HUES64 (cell line): ENCODE data around the gene ZBTB17. TPM values are rescaled to one million over a fixed set of nuclear protein-coding genes. Genes with fewer than 3 reads are reported as not detected.
"Not testable (repeated sequence)": the region's sequence is repeated elsewhere in the genome, so short reads cannot be mapped to it uniquely, and the experiment has no call there.

ENCODE experiments used
- H3K27ac ChIP-seq: 2 replicates; pipeline ENCODE4 v1.7.0; 2013; ENCODE audit warnings: low read depth, low read length, inconsistent platforms
- H3K27me3 ChIP-seq: 2 replicates; pipeline ENCODE4 v1.6.1; 2013; ENCODE audit warnings: mild to moderate bottlenecking, low read length; ENCODE audit not compliant: insufficient read depth
- H3K36me3 ChIP-seq: 2 replicates; pipeline ENCODE4 v1.6.1; 2013; ENCODE audit warnings: mild to moderate bottlenecking, low read length; ENCODE audit not compliant: insufficient read depth
- H3K4me1 ChIP-seq: 2 replicates; pipeline ENCODE4 v1.6.1; 2013; ENCODE audit warnings: mild to moderate bottlenecking, low read length, moderate library complexity; ENCODE audit not compliant: insufficient read depth
- H3K4me3 ChIP-seq: 2 replicates; pipeline ENCODE4 v1.5.1; 2013; ENCODE audit warnings: mild to moderate bottlenecking, low read length, moderate library complexity
- H3K9ac ChIP-seq: 2 replicates; pipeline ENCODE4 v1.6.1; 2013; ENCODE audit warnings: mild to moderate bottlenecking, low read depth, low read length
- H3K9me3 ChIP-seq: 2 replicates; pipeline ENCODE4 v1.6.1; 2013; ENCODE audit warnings: low read depth, low read length; ENCODE audit not compliant: insufficient read depth
- WGBS: fragments of 150-250, 120-280 bp; methylation state at CpG from one replicate; pipeline ENCODE4 v1.1.7; 2013; ENCODE audit warnings: missing lambda C conversion rate; 5-methylcytosine and 5-hydroxymethylcytosine counted together
- polyA plus RNA-seq, 2 experiments: library from polyadenylated mRNA; stranded (reverse); fragments of 50-300 nt; gene quantifications; one replicate each; pipeline ENCODE4 v1.2.3, GENCODE V29; 2013

The ZBTB17 gene
- 13.6 TPM for polyA plus RNA-seq (2013, experiment 1 of 2)
- 15.0 TPM for polyA plus RNA-seq (2013, experiment 2 of 2)

- WGBS: 9% methylated on average over 47 of the region's 47 CpGs
- Histone ChIP-seq H3K27me3 (no peaks in the 10 kb centered on the region), H3K9me3 (no peaks in the 10 kb centered on the region), H3K27ac (peak within 1 kb of the TSS; percentile 89), H3K36me3 (peaks cover 7% of the 10 kb centered on the region; the same call in 1 of the 2 replicates), H3K4me1 (peaks cover 3% of the 10 kb centered on the region), H3K9ac (peak within 1 kb of the TSS; percentile 82), H3K4me3 (peak within 1 kb of the TSS; percentile 88)
Measured at GRCh38 chr1:15975805-15976680, at the start of gene ZBTB17. Gene ZBTB17 (minus strand): TSS chr1:15976101. CDS start chr1:15948495, 27,606 bp downstream.

- H3K4me1 ChIP-seq: peaks cover 9% of the 10 kb centered on the region
- H3K9me3 ChIP-seq: no peaks in the 10 kb centered on the region
- peaks cover 17% of the 10 kb centered on the region for H3K27me3 ChIP-seq
- no peaks in the 10 kb centered on the region for H3K36me3 ChIP-seq
- no peak overlapping the region for H3K4me3 ChIP-seq
- 86% methylated on average over 7 of the region's 7 CpGs for WGBS
- H3K27ac ChIP-seq: no peak overlapping the region
- H3K9ac ChIP-seq: no peak overlapping the region
Measured at GRCh38 chr1:16023050-16023653, 47.3 kb upstream of the ZBTB17 start.

GRCh38 chr1:16022393-16022792 lies 46.5 kb upstream of the ZBTB17 start:
- no peak overlapping the region for H3K9ac ChIP-seq

GRCh38 chr1:16021681-16022080 lies 45.8 kb upstream of the ZBTB17 start, which contains the start of gene CLCNKA:
Gene CLCNKA (plus strand): TSS chr1:16022036. CDS start chr1:16022620, 584 bp downstream.
- WGBS: 74% methylated on average over 6 of the region's 6 CpGs
- H3K27me3 ChIP-seq: peaks cover 15% of the 10 kb centered on the region
- no peaks in the 10 kb centered on the region for H3K36me3 ChIP-seq
- no peak within 1 kb of the TSS for H3K27ac ChIP-seq
- H3K4me3 ChIP-seq: no peak within 1 kb of the TSS
- H3K9me3 ChIP-seq: no peaks in the 10 kb centered on the region
- H3K9ac ChIP-seq: no peak within 1 kb of the TSS
- peaks cover 13% of the 10 kb centered on the region for H3K4me1 ChIP-seq

More at GRCh38 chr1:16022393-16022792, 46.5 kb upstream of the ZBTB17 start:
- Histone ChIP-seq H3K4me1 (peaks cover 13% of the 10 kb centered on the region), H3K4me3 (no peak overlapping the region), H3K9me3 (no peaks in the 10 kb centered on the region), H3K27me3 (peaks cover 17% of the 10 kb centered on the region), H3K27ac (no peak overlapping the region), H3K36me3 (no peaks in the 10 kb centered on the region)
- WGBS: 90% methylated on average over 11 of the region's 11 CpGs

- not testable (repeated sequence) for H3K27ac ChIP-seq, H3K9ac ChIP-seq, H3K4me3 ChIP-seq, H3K9me3 ChIP-seq, H3K36me3 ChIP-seq
- H3K27me3 ChIP-seq: peaks cover 15% of the 10 kb centered on the region
- H3K4me1 ChIP-seq: peaks cover 13% of the 10 kb centered on the region
- WGBS: 85% methylated on average over 9 of the region's 9 CpGs
Measured at GRCh38 chr1:16020878-16021277, 45.0 kb upstream of the ZBTB17 start.

GRCh38 chr1:16020325-16020724 lies 44.4 kb upstream of the ZBTB17 start:
- H3K36me3 ChIP-seq: no peaks in the 10 kb centered on the region
- peaks cover 13% of the 10 kb centered on the region for H3K4me1 ChIP-seq
- peaks cover 15% of the 10 kb centered on the region for H3K27me3 ChIP-seq
- H3K9ac ChIP-seq: no peak overlapping the region
- no peaks in the 10 kb centered on the region for H3K9me3 ChIP-seq
- 88% methylated on average over 6 of the region's 6 CpGs for WGBS
- H3K27ac ChIP-seq: no peak overlapping the region
- H3K4me3 ChIP-seq: no peak overlapping the region

GRCh38 chr1:16019644-16020277 lies 43.9 kb upstream of the ZBTB17 start:
- WGBS: 70% methylated on average over 9 of the region's 9 CpGs
- Histone ChIP-seq H3K27me3 (peaks cover 11% of the 10 kb centered on the region; the same call in 1 of the 2 replicates), H3K9ac (no peak overlapping the region), H3K36me3 (no peaks in the 10 kb centered on the region), H3K4me1 (peaks cover 13% of the 10 kb centered on the region), H3K27ac (no peak overlapping the region), H3K4me3 (no peak overlapping the region), H3K9me3 (no peaks in the 10 kb centered on the region)

- no peaks in the 10 kb centered on the region for H3K9me3 ChIP-seq
- H3K27me3 ChIP-seq: peaks cover 8% of the 10 kb centered on the region; the same call in 1 of the 2 replicates
- H3K27ac ChIP-seq: no peak overlapping the region
- no peak overlapping the region for H3K4me3 ChIP-seq
- no peaks in the 10 kb centered on the region for H3K36me3 ChIP-seq
- peaks cover 13% of the 10 kb centered on the region for H3K4me1 ChIP-seq
- H3K9ac ChIP-seq: no peak overlapping the region
- WGBS: 87% methylated on average over 23 of the region's 23 CpGs
Measured at GRCh38 chr1:16018749-16019643, 43.1 kb upstream of the ZBTB17 start.

- H3K4me1 ChIP-seq: peaks cover 18% of the 10 kb centered on the region
- no peaks in the 10 kb centered on the region for H3K9me3 ChIP-seq
- no peaks in the 10 kb centered on the region for H3K36me3 ChIP-seq
- WGBS: 94% methylated on average over 4 of the region's 4 CpGs
- H3K9ac ChIP-seq: no peak overlapping the region
- H3K4me3 ChIP-seq: no peak overlapping the region
- no peak overlapping the region for H3K27ac ChIP-seq
- peaks cover 4% of the 10 kb centered on the region; the same call in 1 of the 2 replicates for H3K27me3 ChIP-seq
Measured at GRCh38 chr1:16018308-16018707, 42.4 kb upstream of the ZBTB17 start.

- Histone ChIP-seq H3K36me3 (no peaks in the 10 kb centered on the region), H3K27me3 (peaks cover 4% of the 10 kb centered on the region; the same call in 1 of the 2 replicates), H3K4me3 (no peak within 1 kb of the TSS), H3K9me3 (no peaks in the 10 kb centered on the region), H3K4me1 (peaks cover 18% of the 10 kb centered on the region), H3K9ac (no peak within 1 kb of the TSS), H3K27ac (no peak within 1 kb of the TSS)
- WGBS: 59% methylated on average over 37 of the region's 37 CpGs
Measured at GRCh38 chr1:16017461-16018303, 41.8 kb upstream of the ZBTB17 start, which contains the start of gene HSPB7. Gene HSPB7 (minus strand): TSS chr1:16018043. CDS start chr1:16017963, 80 bp downstream.
